T-helper 2 cell (primary cell): ENCODE data around the gene SLC25A1.
"Not testable (repeated sequence)": the region's sequence is repeated elsewhere in the genome, so short reads cannot be mapped to it uniquely, and the experiment has no call there.

Source experiments
- DNase-seq, 5 experiments: peaks; one replicate each; pipeline versions ENCODE4 v3.0.0 to v3.0.0-alpha.2; 2012 to 2022

SLC25A1 gene

GRCh38 chr22:19204640-19205039 lies 26.1 kb upstream of the SLC25A1 start:
- no peak for DNase-seq

- DNase-seq = no peak
Observed at GRCh38 chr22:19203834-19204233, 25.3 kb upstream of the SLC25A1 start.

- not testable (repeated sequence) for DNase-seq
Observed at GRCh38 chr22:19202799-19203186, 24.3 kb upstream of the SLC25A1 start.

- no peak for DNase-seq
Observed at GRCh38 chr22:19201869-19202798, 23.6 kb upstream of the SLC25A1 start.

GRCh38 chr22:19201130-19201868 lies 22.8 kb upstream of the SLC25A1 start:
- no peak for DNase-seq

- DNase-seq = no peak
Observed at GRCh38 chr22:19199479-19199878, 20.9 kb upstream of the SLC25A1 start.

- no peak for DNase-seq
Observed at GRCh38 chr22:19197997-19198865, 19.7 kb upstream of the SLC25A1 start.

GRCh38 chr22:19196841-19197612 lies 18.5 kb upstream of the SLC25A1 start:
- DNase-seq = no peak

GRCh38 chr22:19195796-19196731 lies 17.5 kb upstream of the SLC25A1 start:
- peak in 1 of 5 experiments; percentile 55 for DNase-seq

GRCh38 chr22:19194766-19195536 lies 16.4 kb upstream of the SLC25A1 start:
- no peak for DNase-seq

- no peak for DNase-seq
Observed at GRCh38 chr22:19193879-19194278, 15.3 kb upstream of the SLC25A1 start.

GRCh38 chr22:19187716-19188563 lies 9.4 kb upstream of the SLC25A1 start:
- no peak for DNase-seq

GRCh38 chr22:19184276-19184997 lies 5.9 kb upstream of the SLC25A1 start:
- DNase-seq = no peak

GRCh38 chr22:19183216-19183615 lies 4.7 kb upstream of the SLC25A1 start:
- no peak for DNase-seq

- DNase-seq = no peak
Observed at GRCh38 chr22:19182472-19183157, 4.1 kb upstream of the SLC25A1 start.

GRCh38 chr22:19181786-19182471 lies 3.4 kb upstream of the SLC25A1 start:
- DNase-seq = peak in 1 of 5 experiments; percentile 36
